ENCODE results near the gene ZNRD2.

ZNRD2 gene

DNA sequence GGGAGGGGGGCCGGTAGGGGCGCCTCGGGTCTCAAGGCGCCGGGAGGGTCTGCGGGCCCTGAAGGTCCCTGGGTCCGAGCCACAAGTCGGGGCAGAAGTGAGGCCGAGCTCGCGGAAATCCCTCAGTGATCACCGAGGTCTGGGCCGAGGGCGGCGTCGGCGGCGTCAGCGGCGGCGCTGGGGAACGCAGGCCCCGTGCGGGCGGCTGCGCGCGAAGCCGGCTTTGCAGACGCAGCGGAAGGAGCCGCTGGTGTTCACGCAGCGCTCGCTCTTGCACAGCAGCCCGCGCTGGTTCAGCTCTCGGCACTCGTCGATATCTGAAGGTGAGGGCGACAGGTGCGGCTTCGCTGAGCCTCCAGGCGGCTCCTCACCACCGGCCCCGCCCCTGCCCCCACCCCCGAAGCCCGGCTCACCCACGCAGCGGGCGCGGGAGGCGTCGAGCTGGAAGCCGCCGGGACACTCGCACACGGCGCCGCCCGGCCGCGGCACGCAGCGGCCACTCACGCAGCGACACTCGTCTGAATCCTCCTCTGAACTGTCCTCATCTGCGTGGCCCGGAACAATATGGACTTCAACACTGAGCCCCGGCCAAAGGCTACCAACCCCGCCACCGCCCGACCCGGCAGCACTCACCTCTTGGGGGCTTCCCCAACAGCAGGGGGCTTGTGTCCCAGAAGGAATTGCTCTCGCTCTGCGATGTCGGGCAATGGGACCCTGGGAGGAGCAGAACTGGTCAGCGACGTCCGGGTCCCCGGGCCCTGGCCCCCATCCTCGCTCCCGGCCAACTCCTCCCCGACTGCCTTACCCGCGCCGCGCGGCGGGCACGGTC is 31.1 kb upstream of the ZNRD2 start:
- DNase-seq: no peak

DNA sequence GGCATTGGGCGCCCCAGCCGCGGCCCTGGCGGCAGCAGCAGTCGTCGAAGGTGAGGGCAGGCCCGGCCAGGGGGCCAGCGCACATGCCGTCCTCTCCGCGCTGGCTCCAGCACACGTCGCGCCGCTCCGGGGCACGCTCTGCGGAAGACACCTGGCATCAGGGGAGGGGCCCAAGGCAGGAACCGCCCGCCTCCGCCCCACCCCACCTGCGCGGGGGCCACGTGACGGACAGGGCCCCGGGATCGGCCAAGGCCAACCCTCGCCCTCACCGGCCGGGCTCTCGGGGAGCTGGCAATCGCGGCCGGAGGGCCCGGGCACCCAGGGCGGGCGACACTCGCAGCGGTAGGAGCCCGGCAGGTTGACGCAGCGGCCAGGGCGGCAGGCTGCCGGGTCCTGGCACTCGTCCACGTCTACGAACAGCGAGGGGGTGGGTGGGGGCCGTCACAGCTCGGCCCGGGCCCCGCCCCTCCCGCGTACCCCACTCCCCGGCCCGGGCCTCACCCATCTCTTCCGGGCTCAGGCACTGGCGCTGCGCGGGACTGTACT is 30.5 kb upstream of the ZNRD2 start:
- no peak for DNase-seq

DNA sequence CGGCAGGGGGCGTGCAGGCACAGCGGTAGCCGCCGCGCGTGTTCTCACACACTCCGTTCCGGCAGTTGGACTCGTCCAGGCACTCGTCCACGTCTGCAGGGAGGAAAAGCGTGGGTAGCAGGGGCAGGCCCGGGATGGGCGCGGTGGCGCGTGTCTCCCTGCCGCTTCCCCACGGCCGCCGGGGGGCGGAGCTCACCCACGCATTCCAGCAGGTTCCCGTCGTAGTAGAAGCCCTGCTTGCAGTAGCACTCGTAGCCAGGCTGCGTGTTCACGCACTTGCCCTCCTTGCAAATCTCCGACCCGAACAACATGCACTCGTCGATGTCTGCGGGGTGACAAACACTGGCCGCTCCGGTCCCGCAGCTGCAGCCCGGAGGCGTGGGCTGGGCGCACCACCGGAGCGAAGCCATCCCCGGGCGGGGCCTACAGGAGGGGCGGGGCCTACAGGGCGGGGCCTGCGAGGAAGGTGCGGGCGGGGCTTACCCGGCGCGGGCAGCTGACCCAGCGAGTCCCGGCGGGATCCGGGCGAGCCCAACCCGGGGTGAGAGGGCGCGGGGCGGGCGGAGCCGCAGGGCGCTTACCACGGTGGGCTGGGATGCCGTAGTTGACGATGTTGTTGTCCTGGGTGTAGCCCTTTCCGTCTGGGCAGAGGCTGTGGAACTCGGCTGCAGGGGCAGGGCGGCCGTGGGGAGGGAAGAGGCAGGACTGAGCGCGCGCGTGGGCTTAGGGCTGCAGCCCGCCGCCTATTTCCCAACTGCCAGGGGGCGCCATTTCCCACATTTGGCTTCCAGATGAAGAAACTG is 29.8 kb upstream of the ZNRD2 start:
- peak; percentile 59 for DNase-seq

GRCh38 chr11:65541093-65541982 is 28.9 kb upstream of the ZNRD2 start:
- DNase-seq: no peak

DNA sequence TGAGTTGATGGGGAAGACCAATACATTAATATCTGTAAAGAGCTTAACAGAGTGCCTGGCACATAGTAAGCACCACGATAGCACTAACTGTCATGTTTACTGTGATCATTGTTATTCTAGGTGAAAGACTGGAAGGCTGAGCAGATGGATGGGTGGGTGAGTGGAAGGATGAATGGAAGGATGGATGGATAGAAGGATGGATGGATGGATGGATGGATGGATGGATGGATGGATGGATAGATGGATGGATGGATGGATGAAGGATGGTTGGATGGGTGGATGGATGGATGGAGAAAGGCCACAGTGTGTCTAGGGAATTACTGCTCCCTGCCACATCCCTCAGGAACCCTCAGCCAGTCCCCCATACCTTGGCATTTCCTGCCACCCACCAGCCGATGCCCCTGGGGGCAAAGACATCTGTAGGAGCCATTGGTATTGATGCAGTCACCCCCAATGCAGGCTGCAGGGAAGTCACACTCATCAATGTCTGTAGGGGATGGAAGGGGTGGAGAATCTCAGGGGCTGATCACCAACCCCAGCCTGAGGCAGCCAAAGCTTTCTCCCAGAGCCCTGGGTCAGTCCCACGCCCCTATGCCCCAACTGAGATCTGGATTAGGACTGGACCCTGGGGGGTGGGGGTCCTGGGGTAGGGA is 27.4 kb upstream of the ZNRD2 start:
- no peak for DNase-seq

GRCh38 chr11:65545853-65546216 is 24.4 kb upstream of the ZNRD2 start:
- DNase-seq: no peak

- DNase-seq: peak; percentile 53
These were observed 23.9 kb upstream of the ZNRD2 start for GRCh38 chr11:65546217-65546958.

- DNase-seq: no peak
These were observed 22.7 kb upstream of the ZNRD2 start for GRCh38 chr11:65547446-65548125.

- no peak for DNase-seq
These were observed 21.9 kb upstream of the ZNRD2 start for GRCh38 chr11:65548395-65548794.

GRCh38 chr11:65549096-65549495 is 21.2 kb upstream of the ZNRD2 start:
- DNase-seq: no peak

- peak; percentile 42 for DNase-seq
These were observed 18.5 kb upstream of the ZNRD2 start for GRCh38 chr11:65551572-65552387.

GRCh38 chr11:65552388-65552951 is 17.8 kb upstream of the ZNRD2 start:
- DNase-seq: no peak

- DNase-seq: peak; percentile 66
These were observed 16.8 kb upstream of the ZNRD2 start for GRCh38 chr11:65553301-65554001.

DNA sequence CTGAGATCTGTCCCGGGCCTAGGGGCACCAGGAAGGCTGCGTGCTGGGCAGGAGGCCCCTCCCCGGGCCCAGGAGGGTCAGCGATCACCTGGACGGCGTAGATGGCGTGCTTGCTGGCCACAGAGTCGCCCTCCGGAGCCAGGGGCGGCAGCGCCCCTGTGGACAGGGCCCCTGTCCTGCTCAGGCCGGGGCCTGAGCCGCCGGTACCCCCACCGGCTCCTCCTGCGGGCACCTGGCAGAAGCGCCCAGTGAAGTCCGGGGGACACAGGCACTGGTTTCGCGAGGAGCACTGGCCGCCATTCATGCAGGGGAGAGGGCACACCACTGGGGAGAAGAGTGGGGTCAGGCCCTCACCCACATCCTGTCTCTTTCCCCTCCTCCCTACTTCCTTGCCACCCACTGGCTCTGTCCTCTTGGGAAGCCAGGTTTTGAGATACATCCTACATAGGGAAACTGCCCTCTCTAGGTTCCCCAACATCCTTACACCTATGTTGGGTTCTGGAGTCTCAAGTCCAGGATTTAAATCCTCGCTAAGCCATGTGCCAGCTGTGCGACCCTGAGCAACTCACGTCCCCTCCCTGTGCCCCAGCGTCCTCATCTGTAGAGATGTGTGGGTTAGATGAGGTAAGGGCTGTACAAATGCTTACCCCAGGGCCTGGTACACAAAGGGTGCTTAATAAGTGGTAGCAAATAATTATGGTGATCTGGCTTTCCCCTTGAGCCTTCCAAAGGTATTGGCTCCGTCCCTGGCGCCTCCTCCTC is 16.0 kb upstream of the ZNRD2 start:
- DNase-seq: no peak

DNA sequence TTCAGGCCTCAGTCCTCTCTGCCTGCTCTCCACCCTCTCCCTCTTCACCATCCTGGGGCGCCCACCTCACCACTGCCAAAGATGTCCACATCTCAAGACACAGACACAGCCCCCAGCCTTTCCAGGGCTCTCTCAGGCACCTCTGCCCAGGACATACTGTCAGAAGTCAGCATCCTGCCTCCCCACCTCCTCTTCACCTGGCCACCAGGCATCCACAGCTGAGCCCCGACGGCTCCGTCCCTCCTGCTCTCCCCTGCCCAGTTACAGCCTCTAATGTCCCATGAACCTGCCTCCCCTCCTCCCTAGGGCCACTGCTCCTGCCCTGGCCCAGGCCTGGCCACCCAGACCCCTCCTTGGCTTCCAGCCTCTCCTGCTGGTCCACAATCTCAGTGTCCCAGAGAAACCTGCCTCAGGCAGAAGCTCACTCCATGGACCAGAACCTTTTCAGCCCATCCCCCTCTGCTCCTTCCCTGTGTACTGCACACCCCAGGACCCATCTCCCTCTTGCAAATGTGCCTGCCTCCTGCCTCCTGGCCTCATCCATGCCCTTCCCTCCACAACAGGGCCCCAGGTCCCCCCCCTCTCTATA is 15.3 kb upstream of the ZNRD2 start:
- DNase-seq: no peak

DNA sequence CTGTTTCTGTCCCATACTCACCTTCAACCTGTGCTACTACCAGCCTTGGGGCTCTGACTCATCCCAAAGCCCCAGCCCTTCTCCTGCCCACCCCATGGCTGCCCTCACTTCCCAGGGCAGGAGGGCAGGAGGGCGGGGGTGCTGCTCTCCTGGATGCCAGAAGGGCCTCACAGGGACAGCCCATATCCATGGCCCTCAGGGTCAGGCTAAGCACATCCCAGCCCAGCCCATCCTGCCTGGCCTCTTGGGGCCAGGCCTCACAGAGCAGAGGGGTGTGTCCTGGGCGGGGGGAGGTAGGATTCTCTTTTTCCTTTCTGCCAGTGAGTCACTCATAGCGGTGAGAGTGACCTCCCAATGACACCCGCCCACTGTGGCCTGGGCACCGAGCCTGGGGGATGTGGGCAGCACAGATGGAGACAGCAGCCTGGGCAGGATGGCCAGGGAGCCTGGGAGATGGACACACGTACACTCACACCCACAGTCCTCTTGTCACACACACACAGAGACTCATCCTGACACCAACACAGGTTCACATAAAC is 14.5 kb upstream of the ZNRD2 start:
- no peak for DNase-seq

GRCh38 chr11:65556470-65557279 is 13.6 kb upstream of the ZNRD2 start:
- no peak for DNase-seq
